ENCODE data around the gene PRR18. TPM values are rescaled to one million over a fixed set of nuclear protein-coding genes. Genes with fewer than 3 reads are reported as not detected.
A peak's percentile ranks its signal among the peaks of the same experiment; 100 is the strongest.

PRR18 gene
- total RNA-seq, 1 donor from 2014 or later: not detected

- DNase-seq: no peak
- no peak for ATAC-seq (ENCODE audit: poor library complexity)
- intact Hi-C loops (cut with DNase I): loop anchor here (5.0 kb wide), 1 partner anchor 92 kb away; no protein-coding TSS in a partner anchor
These were observed 1.8 kb upstream of the PRR18 start for GRCh38 chr6:166309977-166310376.

DNA sequence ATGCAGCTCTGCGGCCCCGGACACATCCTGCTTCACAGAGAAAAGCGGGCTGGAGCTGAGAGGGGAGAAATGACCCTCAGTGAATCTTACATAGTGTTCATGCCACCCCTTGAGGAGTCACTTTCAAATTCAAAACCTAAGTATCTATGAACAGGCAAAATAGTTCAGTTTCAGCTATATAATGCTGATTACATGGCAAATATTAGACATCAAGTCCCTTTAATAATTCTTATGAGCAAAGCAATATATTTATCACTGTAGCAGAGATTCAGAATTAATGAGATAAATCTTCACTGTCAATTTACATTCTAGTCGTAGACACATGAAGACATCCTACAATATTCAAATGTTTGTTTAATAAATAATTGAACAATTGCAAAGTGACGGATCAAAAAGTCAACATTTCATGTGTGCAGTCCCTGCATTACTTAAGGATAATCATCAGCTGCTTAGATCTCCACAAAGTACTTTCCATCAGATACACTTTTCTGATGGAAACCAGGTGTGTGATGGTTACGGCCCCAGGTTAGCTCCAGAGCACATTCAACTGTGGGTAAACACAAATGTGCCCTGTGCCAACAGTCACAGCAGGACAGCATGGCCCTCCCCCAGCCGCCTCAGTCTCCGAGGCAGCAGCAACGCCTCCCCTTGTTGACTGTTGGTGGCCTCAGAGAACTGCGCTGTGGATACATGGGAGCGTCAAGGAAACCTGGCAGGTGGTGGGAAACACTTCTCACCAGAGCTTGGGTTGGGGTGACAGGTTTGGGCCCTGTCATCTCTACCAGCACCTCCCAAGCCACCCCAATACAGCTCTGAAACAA lies 787 bp upstream of the PRR18 start:
- intact Hi-C loops (cut with DNase I): no loop called here
- no peak for DNase-seq
- no peak for ATAC-seq (ENCODE audit: poor library complexity)

DNA sequence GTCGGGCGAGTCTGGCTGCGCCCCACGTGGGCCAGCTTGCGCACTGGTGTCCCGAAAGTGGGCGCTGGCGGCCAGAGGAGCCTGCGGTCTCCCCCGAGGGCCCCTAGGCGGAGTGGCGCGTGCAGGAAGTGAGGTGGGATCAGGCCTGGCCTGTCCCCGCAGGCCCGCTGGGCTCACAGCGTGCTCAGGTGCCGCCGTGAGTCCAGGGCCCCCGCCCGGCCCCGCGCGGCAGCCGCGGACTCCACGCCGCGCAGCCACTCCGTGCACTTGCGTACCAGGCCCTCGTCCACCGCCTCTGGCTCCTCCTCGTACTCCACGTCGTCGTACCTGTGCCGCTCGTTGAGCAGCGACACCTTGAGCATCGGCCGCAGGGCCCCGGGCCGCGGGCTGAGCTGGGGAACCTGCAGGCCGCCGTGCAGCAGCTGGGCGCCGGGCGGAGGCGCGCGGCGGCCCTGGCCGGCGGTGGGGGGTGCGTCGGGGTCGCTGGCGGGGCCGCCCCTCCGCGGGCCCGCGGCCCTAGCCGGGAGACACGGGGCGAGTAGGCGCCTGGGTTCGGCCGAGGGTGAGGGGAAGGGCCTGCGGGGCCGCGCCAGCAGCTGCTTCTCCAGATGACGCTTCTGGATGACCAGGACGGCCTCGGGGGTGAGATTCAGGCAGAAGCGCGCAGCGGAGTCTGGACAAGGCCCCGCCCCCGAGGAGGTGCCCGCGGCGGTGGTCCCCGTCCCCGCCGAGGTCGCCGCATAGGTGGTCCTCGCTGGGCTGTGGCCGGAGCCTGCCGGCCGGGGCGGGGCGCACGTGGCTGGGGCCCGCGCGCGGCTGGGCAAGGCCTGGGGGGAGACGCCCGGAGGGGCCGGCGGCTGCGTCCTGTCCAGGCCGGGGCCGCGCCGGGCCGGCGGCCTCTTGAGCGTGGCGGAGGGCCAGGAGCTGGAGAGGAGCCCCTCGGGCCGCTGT lies 835 bp downstream of the PRR18 start:
- intact Hi-C loops (cut with DNase I): no loop called here
- no peak for ATAC-seq (ENCODE audit: poor library complexity)
- no peak for DNase-seq

- ATAC-seq (ENCODE audit: poor library complexity) (no peak), DNase-seq (no peak)
- intact Hi-C loops (cut with DNase I): no loop called here
These were observed 1.7 kb downstream of the PRR18 start for GRCh38 chr6:166306378-166307081.

DNA sequence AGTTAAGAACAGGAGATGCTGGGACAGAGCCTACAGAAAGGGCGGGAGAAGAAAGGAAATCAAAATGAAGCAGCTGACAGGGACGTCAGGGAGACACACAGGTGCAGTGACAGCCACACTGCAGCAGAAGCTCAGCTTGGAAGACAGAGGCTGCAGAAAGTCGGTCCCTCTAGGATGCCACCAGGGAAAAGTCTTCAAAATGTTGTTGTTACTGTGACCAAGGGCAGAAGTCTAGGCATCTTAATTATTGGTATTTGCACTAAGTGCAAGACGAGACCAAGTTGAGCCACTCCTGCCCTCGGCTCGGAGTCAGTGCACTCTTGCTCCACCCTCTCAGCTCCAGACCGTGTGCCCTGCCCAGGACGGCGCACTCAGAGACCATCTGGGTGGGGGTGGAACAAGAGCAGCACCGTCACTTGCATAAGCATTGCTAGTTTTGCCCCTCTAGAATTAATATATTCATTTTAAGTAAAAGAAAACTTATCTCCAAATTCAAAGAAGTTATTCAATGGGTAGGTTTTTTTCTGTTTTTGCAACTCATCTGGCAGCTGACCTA lies 2.6 kb downstream of the PRR18 start:
- intact Hi-C loops (cut with DNase I): no loop called here

GRCh38 chr6:166304106-166304505 lies 4.1 kb downstream of the PRR18 start:
- DNase-seq: no peak
- no peak for ATAC-seq (ENCODE audit: poor library complexity)
- intact Hi-C loops (cut with DNase I): no loop called here

More for the DNA sequence above, 2.6 kb downstream of the PRR18 start:
- ATAC-seq (ENCODE audit: poor library complexity) (no peak), DNase-seq (no peak)

DNA sequence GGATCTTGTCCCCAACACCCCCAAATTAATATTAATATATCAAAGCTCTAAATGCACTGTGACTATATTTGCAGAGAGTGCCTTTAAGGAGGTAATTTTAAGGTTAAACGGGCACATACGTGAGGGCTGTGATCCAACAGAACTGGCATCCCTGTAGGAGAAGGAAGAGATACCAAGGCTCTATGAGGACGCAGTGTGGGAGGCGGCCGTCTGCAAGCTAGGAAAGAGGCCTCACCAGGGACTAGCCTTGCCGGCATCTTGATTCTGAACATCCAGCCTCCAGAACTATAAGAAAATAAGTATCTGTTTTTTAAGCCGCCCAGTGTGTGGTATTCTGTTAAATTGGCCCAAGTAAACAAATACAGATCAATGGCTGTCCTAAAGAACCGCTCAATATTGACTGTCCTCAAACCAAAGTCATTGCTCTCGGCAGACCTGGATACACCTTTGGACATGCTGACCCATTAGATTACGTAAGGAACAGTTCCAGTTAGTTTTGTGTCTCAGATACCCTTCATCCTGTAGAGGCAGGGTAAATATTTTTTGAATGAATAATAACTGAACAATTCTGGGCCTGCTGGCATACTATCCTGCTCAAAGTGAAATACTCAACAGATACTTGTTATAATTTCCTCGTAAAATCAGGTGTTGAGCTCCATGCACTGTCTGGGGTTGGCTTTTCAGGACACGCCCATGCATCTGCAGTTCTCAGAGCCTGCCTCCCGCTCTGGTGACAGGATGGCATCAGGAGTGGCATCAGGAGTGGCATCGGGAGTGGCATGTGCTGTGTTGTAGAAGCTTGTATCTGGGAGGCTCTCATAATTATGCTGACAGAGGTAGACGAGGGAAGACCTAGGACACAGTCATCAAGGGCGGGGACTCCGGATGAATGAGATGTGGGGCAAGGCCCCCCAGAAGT lies 6.3 kb downstream of the PRR18 start:
- DNase-seq (no peak), ATAC-seq (ENCODE audit: poor library complexity) (no peak)
- intact Hi-C loops (cut with DNase I): no loop called here

DNA sequence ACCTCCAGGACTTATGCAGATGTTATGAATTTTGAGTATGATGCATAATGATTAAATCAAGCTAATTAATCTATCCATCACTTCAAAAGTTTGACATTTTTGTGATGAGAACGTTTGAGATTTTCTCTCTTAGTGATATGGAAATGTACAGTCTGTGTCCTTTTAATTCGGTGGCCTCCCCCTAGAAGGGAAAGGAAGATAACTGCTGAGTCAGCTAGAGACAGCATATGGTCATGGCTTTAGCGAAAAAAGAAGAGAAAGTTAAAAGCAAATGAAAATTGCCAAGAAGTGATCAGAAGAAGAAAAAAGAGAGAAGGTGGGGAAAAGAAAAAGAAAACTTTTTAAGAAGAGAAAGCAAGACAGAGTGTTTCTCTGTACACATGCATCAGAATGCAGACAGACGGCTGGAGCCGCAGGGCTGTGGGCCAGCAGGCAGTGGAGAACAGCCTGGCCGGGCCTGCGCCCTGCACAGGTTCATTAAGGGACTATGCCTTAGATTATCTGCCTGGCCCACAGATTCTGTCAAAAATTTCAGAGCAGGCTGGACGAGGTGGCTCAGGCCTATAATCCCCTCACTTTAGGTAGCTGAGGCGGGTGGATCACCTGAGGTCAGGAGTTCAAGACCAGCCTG lies 7.7 kb downstream of the PRR18 start:
- intact Hi-C loops (cut with DNase I): no loop called here

GRCh38 chr6:166297606-166298005 lies 10.6 kb downstream of the PRR18 start:
- ATAC-seq (ENCODE audit: poor library complexity) (no peak), DNase-seq (no peak)
- intact Hi-C loops (cut with DNase I): no loop called here

More for the DNA sequence above, 7.7 kb downstream of the PRR18 start:
- ATAC-seq (ENCODE audit: poor library complexity) (no peak), DNase-seq (no peak)

GRCh38 chr6:166296035-166296883 lies 11.9 kb downstream of the PRR18 start:
- DNase-seq: no peak
- intact Hi-C loops (cut with DNase I): no loop called here
- ATAC-seq (ENCODE audit: poor library complexity): no peak

DNA sequence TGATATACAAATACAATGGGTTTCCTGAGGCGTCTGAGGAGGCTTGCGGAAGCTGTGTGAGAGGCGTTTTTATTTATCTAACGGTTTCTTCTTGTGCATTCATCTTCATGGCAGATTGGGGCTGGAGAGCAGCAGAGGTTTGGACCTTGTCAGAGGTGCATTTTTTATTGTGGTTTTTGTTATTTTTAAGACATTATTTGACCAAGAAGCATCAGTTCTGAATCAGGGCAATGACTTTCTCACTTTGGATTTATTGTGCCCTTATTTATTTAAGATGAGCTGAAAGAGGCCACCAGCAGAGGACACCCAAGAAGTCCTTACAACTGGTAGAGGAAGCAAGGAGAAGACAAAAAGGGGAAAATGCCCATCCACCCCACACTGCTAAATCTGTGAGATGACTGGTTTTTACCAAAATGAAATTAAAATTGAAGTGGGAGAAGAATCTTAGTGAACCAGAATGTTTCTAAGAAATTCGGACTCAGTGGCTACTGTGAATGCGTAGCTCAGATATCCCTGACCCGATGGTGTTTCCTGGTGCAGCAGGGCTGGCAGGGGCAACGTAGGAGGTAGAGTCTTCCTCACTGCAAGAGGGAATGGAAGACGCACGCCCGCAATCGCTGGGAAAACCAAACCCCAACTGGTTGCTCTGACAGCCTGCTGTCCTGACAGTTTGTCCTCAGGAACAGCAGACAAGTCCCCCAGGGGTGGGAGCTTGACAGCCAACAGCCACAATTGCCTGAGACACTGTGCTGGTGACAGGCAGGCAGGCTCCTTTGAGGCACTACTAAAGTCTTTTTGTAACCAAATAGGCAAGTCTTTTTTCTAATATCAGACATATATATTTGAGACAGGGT lies 14.2 kb downstream of the PRR18 start:
- DNase-seq (no peak), ATAC-seq (ENCODE audit: poor library complexity) (no peak)
- intact Hi-C loops (cut with DNase I): no loop called here

DNA sequence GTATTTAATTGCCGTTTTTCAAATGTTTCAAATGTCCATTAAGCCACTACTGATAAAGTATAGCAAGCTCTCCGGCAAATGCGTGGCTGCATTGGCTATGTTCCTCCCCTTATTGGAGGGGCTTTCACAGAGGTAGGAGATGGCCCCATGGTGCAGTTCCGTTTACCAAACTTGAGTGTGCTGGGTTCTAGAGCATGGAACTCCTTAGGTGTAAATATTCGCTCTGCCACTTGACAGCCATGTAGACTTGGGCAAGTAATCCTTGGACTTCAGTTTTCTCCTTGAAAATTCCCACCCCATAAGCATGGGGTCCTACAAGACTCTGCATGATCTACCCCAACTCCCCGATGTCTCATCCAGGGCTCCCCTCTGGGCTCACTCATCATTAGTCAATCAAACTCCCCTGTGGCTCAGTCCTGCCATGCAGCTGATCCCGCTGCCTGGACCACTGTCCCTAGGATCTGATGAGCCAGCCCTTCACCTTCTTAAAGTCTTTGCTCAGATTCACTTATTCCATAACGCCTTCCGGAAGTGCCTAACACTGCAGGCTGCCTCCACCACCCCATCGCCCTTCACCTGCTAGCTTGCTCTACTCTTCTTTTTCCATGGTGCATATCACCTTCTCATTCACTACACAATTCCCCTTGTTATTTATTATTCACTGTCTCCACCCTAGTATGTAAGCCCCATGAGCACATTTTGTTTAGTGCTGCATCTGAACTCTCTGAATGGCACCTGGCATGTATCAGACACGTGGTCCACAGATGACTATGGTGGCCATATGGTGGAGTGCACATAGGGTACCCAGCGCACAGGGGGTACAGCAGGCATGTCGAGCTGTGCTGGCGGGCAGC lies 18.8 kb downstream of the PRR18 start:
- ATAC-seq (ENCODE audit: poor library complexity) (no peak), DNase-seq (no peak)
- intact Hi-C loops (cut with DNase I): no loop called here

- DNase-seq: no peak
- peak; percentile 18 for ATAC-seq (ENCODE audit: poor library complexity)
- intact Hi-C loops (cut with DNase I): no loop called here
These were observed 21.3 kb downstream of the PRR18 start for GRCh38 chr6:166286839-166287271.

GRCh38 chr6:166285233-166285632 lies 23.0 kb downstream of the PRR18 start:
- DNase-seq (no peak), ATAC-seq (ENCODE audit: poor library complexity) (no peak)
- intact Hi-C loops (cut with DNase I): no loop called here

- DNase-seq (no peak), ATAC-seq (ENCODE audit: poor library complexity) (no peak)
- intact Hi-C loops (cut with DNase I): no loop called here
These were observed 23.6 kb downstream of the PRR18 start for GRCh38 chr6:166284640-166285039.

Measured in Right ventricle myocardium superior (tissue), 1 donor.